DOHH2 (cell line): ENCODE data around the gene EXD3.

Experiments
- EZH2phosphoT487 ChIP-seq: fragments of 200-600 bp; sonication (generic); IDR thresholded peaks from 2 replicates; pipeline ENCODE4 v1.6.1; 2017; ENCODE audit warnings: borderline replicate concordance, mild to moderate bottlenecking, antibody characterized with exemption, low read length, moderate library complexity, mixed read lengths
- TF ChIP-seq, protein P1 (sequence below): fragments of 200-600 bp; sonication (generic); IDR thresholded peaks from one replicate; pipeline ENCODE4 v1.5.1; 2014; ENCODE audit warnings: antibody characterized with exemption, mild to moderate bottlenecking, low read depth, low read length; ENCODE audit not compliant: poor library complexity, severe bottlenecking

DNA sequence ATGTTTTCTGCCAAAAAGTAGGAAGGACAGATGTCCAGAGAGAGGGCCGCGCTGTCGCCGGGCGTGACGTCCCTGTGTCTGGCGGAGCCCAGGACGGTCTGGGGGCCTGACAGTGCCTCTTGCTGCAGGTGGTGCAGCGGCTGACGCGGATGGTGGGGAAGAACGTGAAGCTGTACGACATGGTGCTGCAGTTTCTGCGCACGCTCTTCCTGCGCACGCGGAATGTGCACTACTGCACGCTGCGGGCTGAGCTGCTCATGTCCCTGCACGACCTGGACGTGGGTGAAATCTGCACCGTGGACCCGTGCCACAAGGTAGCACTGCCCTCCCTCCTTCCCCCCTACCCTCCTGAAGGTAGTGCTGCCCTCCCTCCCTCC is 160.1 kb downstream of the EXD3 start:
- no peak for TF ChIP-seq EZH2phosphoT487
- TF ChIP-seq, protein P1, sequence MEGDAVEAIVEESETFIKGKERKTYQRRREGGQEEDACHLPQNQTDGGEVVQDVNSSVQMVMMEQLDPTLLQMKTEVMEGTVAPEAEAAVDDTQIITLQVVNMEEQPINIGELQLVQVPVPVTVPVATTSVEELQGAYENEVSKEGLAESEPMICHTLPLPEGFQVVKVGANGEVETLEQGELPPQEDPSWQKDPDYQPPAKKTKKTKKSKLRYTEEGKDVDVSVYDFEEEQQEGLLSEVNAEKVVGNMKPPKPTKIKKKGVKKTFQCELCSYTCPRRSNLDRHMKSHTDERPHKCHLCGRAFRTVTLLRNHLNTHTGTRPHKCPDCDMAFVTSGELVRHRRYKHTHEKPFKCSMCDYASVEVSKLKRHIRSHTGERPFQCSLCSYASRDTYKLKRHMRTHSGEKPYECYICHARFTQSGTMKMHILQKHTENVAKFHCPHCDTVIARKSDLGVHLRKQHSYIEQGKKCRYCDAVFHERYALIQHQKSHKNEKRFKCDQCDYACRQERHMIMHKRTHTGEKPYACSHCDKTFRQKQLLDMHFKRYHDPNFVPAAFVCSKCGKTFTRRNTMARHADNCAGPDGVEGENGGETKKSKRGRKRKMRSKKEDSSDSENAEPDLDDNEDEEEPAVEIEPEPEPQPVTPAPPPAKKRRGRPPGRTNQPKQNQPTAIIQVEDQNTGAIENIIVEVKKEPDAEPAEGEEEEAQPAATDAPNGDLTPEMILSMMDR = no peak
